Measurements from ENCODE around the gene EDDM3A.

The EDDM3A gene

GRCh38 chr14:20790464-20791116 is 44.9 kb downstream of the EDDM3A start:
- DNase-seq, result no peak

GRCh38 chr14:20791187-20791586 is 45.5 kb downstream of the EDDM3A start:
- DNase-seq, result no peak

GRCh38 chr14:20791597-20791996 is 45.9 kb downstream of the EDDM3A start:
- DNase-seq, result no peak

DNA sequence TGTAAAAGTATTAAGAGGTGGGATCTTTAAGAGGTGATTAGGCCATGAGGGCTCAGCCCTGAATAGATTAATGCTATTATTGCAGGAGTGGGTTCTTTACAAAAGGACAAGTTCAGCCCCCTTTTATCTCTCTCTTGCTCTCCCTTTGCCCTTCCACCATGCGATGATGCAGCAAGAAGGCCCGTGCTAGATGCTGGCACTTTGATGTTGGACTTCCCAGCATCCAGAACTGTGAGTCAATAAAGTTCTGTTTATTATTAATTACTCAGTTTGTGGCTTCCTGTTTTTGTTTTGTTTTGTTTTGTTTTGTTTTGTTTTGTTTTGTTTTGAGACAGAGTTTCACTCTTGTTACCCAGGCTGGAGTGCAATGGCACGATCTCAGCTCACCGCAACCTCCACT is 46.9 kb downstream of the EDDM3A start:
- DNase-seq, result no peak

- DNase-seq, result no peak
Measured at GRCh38 chr14:20794644-20795369, 49.1 kb downstream of the EDDM3A start.

GRCh38 chr14:20797164-20797563 is 51.5 kb downstream of the EDDM3A start:
- no peak for DNase-seq

All from NCI-H2081 (cell line).